Measurements from ENCODE around the gene GPC1.

- TF ChIP-seq, protein P1, sequence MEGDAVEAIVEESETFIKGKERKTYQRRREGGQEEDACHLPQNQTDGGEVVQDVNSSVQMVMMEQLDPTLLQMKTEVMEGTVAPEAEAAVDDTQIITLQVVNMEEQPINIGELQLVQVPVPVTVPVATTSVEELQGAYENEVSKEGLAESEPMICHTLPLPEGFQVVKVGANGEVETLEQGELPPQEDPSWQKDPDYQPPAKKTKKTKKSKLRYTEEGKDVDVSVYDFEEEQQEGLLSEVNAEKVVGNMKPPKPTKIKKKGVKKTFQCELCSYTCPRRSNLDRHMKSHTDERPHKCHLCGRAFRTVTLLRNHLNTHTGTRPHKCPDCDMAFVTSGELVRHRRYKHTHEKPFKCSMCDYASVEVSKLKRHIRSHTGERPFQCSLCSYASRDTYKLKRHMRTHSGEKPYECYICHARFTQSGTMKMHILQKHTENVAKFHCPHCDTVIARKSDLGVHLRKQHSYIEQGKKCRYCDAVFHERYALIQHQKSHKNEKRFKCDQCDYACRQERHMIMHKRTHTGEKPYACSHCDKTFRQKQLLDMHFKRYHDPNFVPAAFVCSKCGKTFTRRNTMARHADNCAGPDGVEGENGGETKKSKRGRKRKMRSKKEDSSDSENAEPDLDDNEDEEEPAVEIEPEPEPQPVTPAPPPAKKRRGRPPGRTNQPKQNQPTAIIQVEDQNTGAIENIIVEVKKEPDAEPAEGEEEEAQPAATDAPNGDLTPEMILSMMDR (IDR thresholded peaks at IDR 0.05; ENCODE audit: low read length) = no peak
- no peak for TF ChIP-seq EZH2 (IDR thresholded peaks at IDR 0.05; ENCODE audit: borderline replicate concordance, low read length)
Observed at GRCh38 chr2:240452462-240453256, 17.2 kb downstream of the GPC1 start.
